WTC11 (cell line): ENCODE results near the gene PAX9. TPM values are rescaled to one million over a fixed set of nuclear protein-coding genes. Genes with fewer than 3 reads are reported as not detected.

Experiments
- ATAC-seq: fragments of 200-7000 bp; cut with Tn5 transposase; 2 replicates; pipeline ENCODE4 v1.10.0; 2021; ENCODE audit warnings: mild to moderate bottlenecking, moderate library complexity
- CTCF ChIA-PET: fragments of 300-600 bp; sonication (Branson Sonifier 250); formaldehyde crosslinking; loops from one replicate; lab custom pipeline; 2021; ENCODE audit warnings: antibody characterized with exemption; lab: Charles Lee
- POLR2A ChIA-PET: fragments of 350-600 bp; sonication (Branson Sonifier 250); formaldehyde crosslinking; loops from one replicate; lab custom pipeline; 2021; ENCODE audit warnings: antibody characterized with exemption; lab: Charles Lee
- DNase-seq: peaks from one replicate; pipeline ENCODE4 v3.0.0; 2021; ENCODE audit warnings: low spot score
- H3K27ac Mint-ChIP-seq: 2 replicates; pipeline ENCODE4 v1.8.0; 2021; ENCODE audit warnings: mixed read lengths
- H3K27me3 Mint-ChIP-seq: 2 replicates; pipeline ENCODE4 v1.8.0; 2021; ENCODE audit warnings: low read depth, mild to moderate bottlenecking, moderate library complexity, mixed read lengths
- H3K36me3 Mint-ChIP-seq: 2 replicates; pipeline ENCODE4 v1.8.0; 2021; ENCODE audit warnings: mixed read lengths
- H3K4me1 Mint-ChIP-seq: 2 replicates; pipeline ENCODE4 v1.8.0; 2022; ENCODE audit warnings: mixed read lengths
- H3K4me3 Mint-ChIP-seq: 2 replicates; pipeline ENCODE4 v1.8.0; 2021; ENCODE audit warnings: mild to moderate bottlenecking, moderate library complexity, mixed read lengths
- H3K9me3 Mint-ChIP-seq: 2 replicates; pipeline ENCODE4 v1.8.0; 2021; ENCODE audit warnings: mixed read lengths
- AR ChIP-seq: fragments of 250-450 bp; sonication (Bioruptor Pico); IDR thresholded peaks from 2 replicates; pipeline ENCODE4 v1.9.0; 2021; ENCODE audit warnings: mild to moderate bottlenecking
- ATF3 ChIP-seq: sonication (generic); formaldehyde crosslinking; conservative IDR thresholded peaks from 2 replicates; pipeline ENCODE4 v1.8.1; 2022; ENCODE audit warnings: mild to moderate bottlenecking, missing genetic modification reagents
- ETV6 ChIP-seq: sonication (generic); formaldehyde crosslinking; IDR thresholded peaks from 2 replicates; pipeline ENCODE4 v1.8.1; 2022; ENCODE audit warnings: mild to moderate bottlenecking, missing genetic modification reagents
- FOXJ3 ChIP-seq: sonication (generic); formaldehyde crosslinking; IDR thresholded peaks from 2 replicates; pipeline ENCODE4 v1.9.0; 2021; ENCODE audit warnings: missing genetic modification reagents, mild to moderate bottlenecking, borderline replicate concordance
- IRF1 ChIP-seq: sonication (generic); formaldehyde crosslinking; IDR thresholded peaks from 2 replicates; pipeline ENCODE4 v1.8.0; 2023; ENCODE audit warnings: missing genetic modification reagents
- MLX ChIP-seq: sonication (generic); formaldehyde crosslinking; IDR thresholded peaks from 2 replicates; pipeline ENCODE4 v1.8.1; 2023; ENCODE audit warnings: mild to moderate bottlenecking, missing genetic modification reagents, moderate library complexity
- NFYB ChIP-seq: sonication (generic); formaldehyde crosslinking; conservative IDR thresholded peaks from 2 replicates; pipeline ENCODE4 v1.8.0; 2022; ENCODE audit warnings: low read depth, missing genetic modification reagents
- SP1 ChIP-seq: sonication (generic); formaldehyde crosslinking; conservative IDR thresholded peaks from 2 replicates; pipeline ENCODE4 v1.8.1; 2022; ENCODE audit warnings: missing genetic modification reagents
- TEAD4 ChIP-seq: sonication (generic); formaldehyde crosslinking; IDR thresholded peaks from 2 replicates; pipeline ENCODE4 v1.8.0; 2022; ENCODE audit warnings: mild to moderate bottlenecking, missing genetic modification reagents
- ZNF263 ChIP-seq: sonication (generic); formaldehyde crosslinking; IDR thresholded peaks from 2 replicates; pipeline ENCODE4 v1.8.1; 2022; ENCODE audit warnings: low read depth, mild to moderate bottlenecking, moderate library complexity, missing genetic modification reagents
- ZNF317 ChIP-seq: sonication (generic); formaldehyde crosslinking; IDR thresholded peaks from 2 replicates; pipeline ENCODE4 v1.8.1; 2023; ENCODE audit warnings: low read depth, mild to moderate bottlenecking, moderate library complexity, missing genetic modification reagents, borderline replicate concordance
- ZNF416 ChIP-seq: fragments of 250-450 bp; sonication (Bioruptor Pico); IDR thresholded peaks from 2 replicates; pipeline ENCODE4 v1.9.0; 2021; ENCODE audit warnings: mild to moderate bottlenecking, inconsistent platforms
- total RNA-seq: library from RNA; stranded (reverse); gene quantifications from 3 replicates; pipeline ENCODE4 v1.2.3, GENCODE V29; 2021
- TF ChIP-seq, protein P1 (sequence below): sonication (generic); formaldehyde crosslinking; IDR thresholded peaks from 2 replicates; pipeline ENCODE4 v1.8.0; 2023; ENCODE audit warnings: missing genetic modification reagents, mild to moderate bottlenecking, borderline replicate concordance
- TF ChIP-seq, protein P2 (sequence below): sonication (generic); formaldehyde crosslinking; IDR thresholded peaks from 2 replicates; pipeline ENCODE4 v1.8.1; 2022; ENCODE audit warnings: missing genetic modification reagents, borderline replicate concordance
- TF ChIP-seq, protein P3 (sequence below): sonication (generic); formaldehyde crosslinking; IDR thresholded peaks from 2 replicates; pipeline ENCODE4 v1.8.0; 2022; ENCODE audit warnings: missing genetic modification reagents
- TF ChIP-seq, protein P4 (sequence below): sonication (generic); formaldehyde crosslinking; IDR thresholded peaks from 2 replicates; pipeline ENCODE4 v1.8.0; 2022; ENCODE audit warnings: mild to moderate bottlenecking, missing genetic modification reagents

PAX9 gene
- total RNA-seq, 1 experiment from 2014 or later, result not detected

DNA sequence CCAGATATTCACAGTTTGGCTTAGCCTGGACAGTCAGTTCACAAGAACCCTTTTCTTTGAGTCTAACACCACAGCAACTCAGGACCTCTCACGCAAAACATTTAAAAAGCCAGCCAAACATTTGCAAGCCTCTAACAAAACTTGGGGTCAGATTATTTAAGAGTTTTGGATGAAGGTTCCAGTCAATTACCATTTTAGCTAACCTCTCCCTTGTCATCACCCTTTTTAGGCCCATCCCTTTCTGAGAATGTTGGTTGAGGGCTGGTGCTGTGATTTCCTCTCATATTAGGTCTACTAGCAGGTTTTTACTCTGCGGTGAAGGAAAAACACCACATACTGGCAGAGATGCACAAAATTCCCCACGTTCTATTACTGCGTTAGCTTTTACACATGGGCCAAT lies 20.7 kb downstream of the PAX9 start (continued):
- TF ChIP-seq, protein P1, sequence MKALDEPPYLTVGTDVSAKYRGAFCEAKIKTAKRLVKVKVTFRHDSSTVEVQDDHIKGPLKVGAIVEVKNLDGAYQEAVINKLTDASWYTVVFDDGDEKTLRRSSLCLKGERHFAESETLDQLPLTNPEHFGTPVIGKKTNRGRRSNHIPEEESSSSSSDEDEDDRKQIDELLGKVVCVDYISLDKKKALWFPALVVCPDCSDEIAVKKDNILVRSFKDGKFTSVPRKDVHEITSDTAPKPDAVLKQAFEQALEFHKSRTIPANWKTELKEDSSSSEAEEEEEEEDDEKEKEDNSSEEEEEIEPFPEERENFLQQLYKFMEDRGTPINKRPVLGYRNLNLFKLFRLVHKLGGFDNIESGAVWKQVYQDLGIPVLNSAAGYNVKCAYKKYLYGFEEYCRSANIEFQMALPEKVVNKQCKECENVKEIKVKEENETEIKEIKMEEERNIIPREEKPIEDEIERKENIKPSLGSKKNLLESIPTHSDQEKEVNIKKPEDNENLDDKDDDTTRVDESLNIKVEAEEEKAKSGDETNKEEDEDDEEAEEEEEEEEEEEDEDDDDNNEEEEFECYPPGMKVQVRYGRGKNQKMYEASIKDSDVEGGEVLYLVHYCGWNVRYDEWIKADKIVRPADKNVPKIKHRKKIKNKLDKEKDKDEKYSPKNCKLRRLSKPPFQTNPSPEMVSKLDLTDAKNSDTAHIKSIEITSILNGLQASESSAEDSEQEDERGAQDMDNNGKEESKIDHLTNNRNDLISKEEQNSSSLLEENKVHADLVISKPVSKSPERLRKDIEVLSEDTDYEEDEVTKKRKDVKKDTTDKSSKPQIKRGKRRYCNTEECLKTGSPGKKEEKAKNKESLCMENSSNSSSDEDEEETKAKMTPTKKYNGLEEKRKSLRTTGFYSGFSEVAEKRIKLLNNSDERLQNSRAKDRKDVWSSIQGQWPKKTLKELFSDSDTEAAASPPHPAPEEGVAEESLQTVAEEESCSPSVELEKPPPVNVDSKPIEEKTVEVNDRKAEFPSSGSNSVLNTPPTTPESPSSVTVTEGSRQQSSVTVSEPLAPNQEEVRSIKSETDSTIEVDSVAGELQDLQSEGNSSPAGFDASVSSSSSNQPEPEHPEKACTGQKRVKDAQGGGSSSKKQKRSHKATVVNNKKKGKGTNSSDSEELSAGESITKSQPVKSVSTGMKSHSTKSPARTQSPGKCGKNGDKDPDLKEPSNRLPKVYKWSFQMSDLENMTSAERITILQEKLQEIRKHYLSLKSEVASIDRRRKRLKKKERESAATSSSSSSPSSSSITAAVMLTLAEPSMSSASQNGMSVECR (CRISPR knock-in tag), result no peak

- Mint-ChIP-seq H3K27me3 (no peaks in the 10 kb centered on the region), H3K36me3 (no peaks in the 10 kb centered on the region), H3K4me1 (peaks cover 52% of the 10 kb centered on the region), H3K4me3 (no peak overlapping the region), H3K9me3 (no peaks in the 10 kb centered on the region), H3K27ac (no peak overlapping the region)
- no peak for DNase-seq
- peak; percentile 18; the same call in 1 of the 2 replicates for ATAC-seq
- TF ChIP-seq IRF1 (CRISPR knock-in tag) (no peak), MLX (CRISPR knock-in tag) (no peak), FOXJ3 (CRISPR knock-in tag) (no peak), ATF3 (no peak), ZNF317 (no peak), AR (CRISPR knock-in tag) (no peak), ZNF416 (CRISPR knock-in tag) (no peak), ZNF263 (no peak), SP1 (CRISPR knock-in tag) (no peak), TEAD4 (CRISPR knock-in tag) (no peak), NFYB (CRISPR knock-in tag) (no peak), ETV6 (CRISPR knock-in tag) (no peak)
- TF ChIP-seq, protein P2, sequence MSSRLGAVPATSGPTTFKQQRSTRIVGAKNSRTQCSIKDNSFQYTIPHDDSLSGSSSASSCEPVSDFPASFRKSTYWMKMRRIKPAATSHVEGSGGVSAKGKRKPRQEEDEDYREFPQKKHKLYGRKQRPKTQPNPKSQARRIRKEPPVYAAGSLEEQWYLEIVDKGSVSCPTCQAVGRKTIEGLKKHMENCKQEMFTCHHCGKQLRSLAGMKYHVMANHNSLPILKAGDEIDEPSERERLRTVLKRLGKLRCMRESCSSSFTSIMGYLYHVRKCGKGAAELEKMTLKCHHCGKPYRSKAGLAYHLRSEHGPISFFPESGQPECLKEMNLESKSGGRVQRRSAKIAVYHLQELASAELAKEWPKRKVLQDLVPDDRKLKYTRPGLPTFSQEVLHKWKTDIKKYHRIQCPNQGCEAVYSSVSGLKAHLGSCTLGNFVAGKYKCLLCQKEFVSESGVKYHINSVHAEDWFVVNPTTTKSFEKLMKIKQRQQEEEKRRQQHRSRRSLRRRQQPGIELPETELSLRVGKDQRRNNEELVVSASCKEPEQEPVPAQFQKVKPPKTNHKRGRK (CRISPR knock-in tag), result no peak
- TF ChIP-seq, protein P3, sequence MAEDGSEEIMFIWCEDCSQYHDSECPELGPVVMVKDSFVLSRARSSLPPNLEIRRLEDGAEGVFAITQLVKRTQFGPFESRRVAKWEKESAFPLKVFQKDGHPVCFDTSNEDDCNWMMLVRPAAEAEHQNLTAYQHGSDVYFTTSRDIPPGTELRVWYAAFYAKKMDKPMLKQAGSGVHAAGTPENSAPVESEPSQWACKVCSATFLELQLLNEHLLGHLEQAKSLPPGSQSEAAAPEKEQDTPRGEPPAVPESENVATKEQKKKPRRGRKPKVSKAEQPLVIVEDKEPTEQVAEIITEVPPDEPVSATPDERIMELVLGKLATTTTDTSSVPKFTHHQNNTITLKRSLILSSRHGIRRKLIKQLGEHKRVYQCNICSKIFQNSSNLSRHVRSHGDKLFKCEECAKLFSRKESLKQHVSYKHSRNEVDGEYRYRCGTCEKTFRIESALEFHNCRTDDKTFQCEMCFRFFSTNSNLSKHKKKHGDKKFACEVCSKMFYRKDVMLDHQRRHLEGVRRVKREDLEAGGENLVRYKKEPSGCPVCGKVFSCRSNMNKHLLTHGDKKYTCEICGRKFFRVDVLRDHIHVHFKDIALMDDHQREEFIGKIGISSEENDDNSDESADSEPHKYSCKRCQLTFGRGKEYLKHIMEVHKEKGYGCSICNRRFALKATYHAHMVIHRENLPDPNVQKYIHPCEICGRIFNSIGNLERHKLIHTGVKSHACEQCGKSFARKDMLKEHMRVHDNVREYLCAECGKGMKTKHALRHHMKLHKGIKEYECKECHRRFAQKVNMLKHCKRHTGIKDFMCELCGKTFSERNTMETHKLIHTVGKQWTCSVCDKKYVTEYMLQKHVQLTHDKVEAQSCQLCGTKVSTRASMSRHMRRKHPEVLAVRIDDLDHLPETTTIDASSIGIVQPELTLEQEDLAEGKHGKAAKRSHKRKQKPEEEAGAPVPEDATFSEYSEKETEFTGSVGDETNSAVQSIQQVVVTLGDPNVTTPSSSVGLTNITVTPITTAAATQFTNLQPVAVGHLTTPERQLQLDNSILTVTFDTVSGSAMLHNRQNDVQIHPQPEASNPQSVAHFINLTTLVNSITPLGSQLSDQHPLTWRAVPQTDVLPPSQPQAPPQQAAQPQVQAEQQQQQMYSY, result no peak
- TF ChIP-seq, protein P4, sequence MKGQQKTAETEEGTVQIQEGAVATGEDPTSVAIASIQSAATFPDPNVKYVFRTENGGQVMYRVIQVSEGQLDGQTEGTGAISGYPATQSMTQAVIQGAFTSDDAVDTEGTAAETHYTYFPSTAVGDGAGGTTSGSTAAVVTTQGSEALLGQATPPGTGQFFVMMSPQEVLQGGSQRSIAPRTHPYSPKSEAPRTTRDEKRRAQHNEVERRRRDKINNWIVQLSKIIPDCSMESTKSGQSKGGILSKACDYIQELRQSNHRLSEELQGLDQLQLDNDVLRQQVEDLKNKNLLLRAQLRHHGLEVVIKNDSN, result no peak
- ChIA-PET CTCF (interaction anchor here (1.0 to 3.6 kb wide), 3 partner anchors 16 to 259 kb away, joined by 3 to 9 read pairs (median 5); no protein-coding TSS in a partner anchor), POLR2A (no interaction called here)
These were observed 21.5 kb downstream of the PAX9 start for GRCh38 chr14:36683083-36683724.
